GOT3 (cell line): Measurements from ENCODE around the gene AFAP1.

ENCODE experiments used
- DNase-seq: peaks from one replicate; lab custom pipeline; 2025; ENCODE audit warnings: mixed read lengths; lab: John Stamatoyannopoulos, UW

AFAP1 gene

GRCh38 chr4:7767966-7768365, 171.7 kb downstream of the AFAP1 start:
- no peak for DNase-seq

- no peak for DNase-seq
These were observed 172.1 kb downstream of the AFAP1 start for GRCh38 chr4:7767526-7767925.

GRCh38 chr4:7766661-7767345, 172.9 kb downstream of the AFAP1 start:
- no peak for DNase-seq

- DNase-seq, result no peak
These were observed 173.6 kb downstream of the AFAP1 start for GRCh38 chr4:7766086-7766485.

- no peak for DNase-seq
These were observed 174.0 kb downstream of the AFAP1 start for GRCh38 chr4:7765666-7766065.

GRCh38 chr4:7764466-7764865, 175.2 kb downstream of the AFAP1 start:
- no peak for DNase-seq

- DNase-seq, result no peak
These were observed 175.9 kb downstream of the AFAP1 start for GRCh38 chr4:7763788-7764187.

GRCh38 chr4:7763106-7763505, 176.6 kb downstream of the AFAP1 start:
- no peak for DNase-seq

- DNase-seq, result no peak
These were observed 177.2 kb downstream of the AFAP1 start for GRCh38 chr4:7762376-7763030.

- no peak for DNase-seq
These were observed 177.9 kb downstream of the AFAP1 start for GRCh38 chr4:7761720-7762119.

- no peak for DNase-seq
These were observed 178.3 kb downstream of the AFAP1 start for GRCh38 chr4:7761312-7761711.

GRCh38 chr4:7760706-7761105, 179.0 kb downstream of the AFAP1 start:
- DNase-seq, result no peak

- no peak for DNase-seq
These were observed 179.4 kb downstream of the AFAP1 start for GRCh38 chr4:7760228-7760627.

GRCh38 chr4:7759635-7760034, 180.0 kb downstream of the AFAP1 start:
- no peak for DNase-seq

- no peak for DNase-seq
These were observed 180.4 kb downstream of the AFAP1 start for GRCh38 chr4:7759216-7759615.

GRCh38 chr4:7758476-7758875, 181.2 kb downstream of the AFAP1 start:
- no peak for DNase-seq

- DNase-seq, result no peak
These were observed 181.9 kb downstream of the AFAP1 start for GRCh38 chr4:7757501-7758471.

- DNase-seq, result no peak
These were observed 182.9 kb downstream of the AFAP1 start for GRCh38 chr4:7756561-7757355.

GRCh38 chr4:7756071-7756470, 183.6 kb downstream of the AFAP1 start:
- DNase-seq, result no peak

- no peak for DNase-seq
These were observed 184.1 kb downstream of the AFAP1 start for GRCh38 chr4:7755561-7755960.

- no peak for DNase-seq
These were observed 184.9 kb downstream of the AFAP1 start for GRCh38 chr4:7754565-7755262.
